ENCODE data around the gene COL4A5.

GRCh38 chrX:108447303-108447702, 7.7 kb downstream of the COL4A5 start:
- TF ChIP-seq CTCF (IDR thresholded peaks at IDR 0.05; ENCODE audit: insufficient read depth, low read length) (no peak), REST (IDR thresholded peaks at IDR 0.05; ENCODE audit: insufficient replicate concordance, low read depth) (no peak), POLR2AphosphoS5 (IDR thresholded peaks at IDR 0.05; ENCODE audit: low read depth) (no peak), GABPA (IDR thresholded peaks at IDR 0.05; ENCODE audit: low read depth) (no peak), SPI1 (IDR thresholded peaks at IDR 0.05; ENCODE audit: borderline replicate concordance, low read depth) (no peak)
